Urinary bladder (tissue), 4 donors: ENCODE measurements around the gene TTLL11. TPM values are rescaled to one million over a fixed set of nuclear protein-coding genes. Genes with fewer than 3 reads are reported as not detected.
"Not testable (repeated sequence)": the region's sequence is repeated elsewhere in the genome, so short reads cannot be mapped to it uniquely, and the experiment has no call there.

ENCODE experiments used
- DNase-seq: peaks from one replicate; pipeline ENCODE4 v3.0.0-alpha.2; 2015; ENCODE audit errors: extremely low spot score
- H3K27ac ChIP-seq: one replicate; pipeline ENCODE4 v1.5.1; 2013; ENCODE audit warnings: low read depth, mild to moderate bottlenecking, moderate library complexity
- H3K36me3 ChIP-seq: one replicate; pipeline ENCODE4 v1.6.1; 2013; ENCODE audit warnings: mild to moderate bottlenecking, moderate library complexity; ENCODE audit not compliant: insufficient read depth
- H3K4me1 ChIP-seq: one replicate; pipeline ENCODE4 v1.6.1; 2013; ENCODE audit warnings: mild to moderate bottlenecking, moderate library complexity; ENCODE audit not compliant: insufficient read depth
- H3K4me3 ChIP-seq: one replicate; pipeline ENCODE4 v1.5.1; 2013; ENCODE audit warnings: low read depth, low read length
- WGBS: extraction: QIAGEN DNeasy Blood & Tissue Kit; methylation state at CpG from one replicate; pipeline ENCODE4 v1.1.7; 2013; 5-methylcytosine and 5-hydroxymethylcytosine counted together
- polyA plus RNA-seq: library from polyadenylated mRNA; stranded (reverse); fragments of 200-250 nt; gene quantifications from one replicate; pipeline ENCODE4 v1.2.3, GENCODE V29; 2013
- total RNA-seq: library from RNA; depleted of rRNA; stranded (reverse); fragments of >200 nt; gene quantifications from one replicate; pipeline ENCODE4 v1.2.3, GENCODE V29; 2014
- donor health status: healthy with polysubstance abuse.
- donor health status: healthy.

Gene TTLL11
- total and polyA plus RNA-seq, 2 donors: 12.8 to 14.4 TPM

DNA sequence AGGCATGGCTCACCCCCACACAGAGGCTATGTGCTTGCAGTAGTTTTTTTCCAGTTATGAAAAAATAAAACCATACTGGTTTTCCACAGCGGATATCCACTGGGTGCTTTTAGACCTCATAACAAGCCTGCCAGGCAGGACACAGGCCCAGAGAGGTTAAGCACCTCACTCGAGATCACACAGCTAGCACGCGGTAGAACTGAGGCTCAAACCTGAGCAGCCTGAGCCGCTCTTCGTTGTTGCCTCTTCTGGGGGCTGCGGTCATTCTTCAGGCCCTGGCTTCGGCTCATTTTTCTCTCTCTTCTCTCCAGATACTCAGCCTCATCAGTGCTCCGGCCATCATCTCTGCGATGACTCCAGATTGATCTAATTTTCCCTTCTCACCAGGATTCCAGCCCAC is 196.0 kb downstream of the TTLL11 start:
- Histone ChIP-seq H3K36me3 (no peaks in the 10 kb centered on the region), H3K27ac (no peak overlapping the region), H3K4me3 (no peak overlapping the region), H3K4me1 (no peaks in the 10 kb centered on the region)
- WGBS: 94% methylated on average over 10 of the region's 10 CpGs
- DNase-seq: no peak

DNA sequence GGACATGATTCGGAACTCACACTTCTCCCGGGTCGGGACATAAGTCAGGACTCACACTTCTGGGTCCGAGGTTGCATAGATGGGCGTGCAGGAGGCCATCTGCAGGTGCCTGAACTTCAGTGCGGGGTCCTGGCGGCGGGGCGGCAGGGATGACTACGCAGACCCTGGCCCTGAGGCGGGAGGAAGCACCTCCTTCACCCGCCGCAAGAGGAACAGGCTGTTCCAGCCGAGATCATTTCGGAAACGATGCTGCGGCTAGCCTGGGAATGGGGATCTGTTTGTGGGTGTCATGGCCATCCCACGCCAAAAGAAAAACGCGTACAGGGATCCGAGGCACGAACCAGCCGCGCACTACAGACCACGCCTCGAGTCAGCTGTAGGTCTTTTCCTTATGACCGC is 196.6 kb downstream of the TTLL11 start:
- DNase-seq: no peak
- Histone ChIP-seq H3K4me1 (no peaks in the 10 kb centered on the region), H3K36me3 (no peaks in the 10 kb centered on the region), H3K27ac (no peak overlapping the region), H3K4me3 (no peak overlapping the region)
- WGBS: 89% methylated on average over 27 of the region's 27 CpGs

DNA sequence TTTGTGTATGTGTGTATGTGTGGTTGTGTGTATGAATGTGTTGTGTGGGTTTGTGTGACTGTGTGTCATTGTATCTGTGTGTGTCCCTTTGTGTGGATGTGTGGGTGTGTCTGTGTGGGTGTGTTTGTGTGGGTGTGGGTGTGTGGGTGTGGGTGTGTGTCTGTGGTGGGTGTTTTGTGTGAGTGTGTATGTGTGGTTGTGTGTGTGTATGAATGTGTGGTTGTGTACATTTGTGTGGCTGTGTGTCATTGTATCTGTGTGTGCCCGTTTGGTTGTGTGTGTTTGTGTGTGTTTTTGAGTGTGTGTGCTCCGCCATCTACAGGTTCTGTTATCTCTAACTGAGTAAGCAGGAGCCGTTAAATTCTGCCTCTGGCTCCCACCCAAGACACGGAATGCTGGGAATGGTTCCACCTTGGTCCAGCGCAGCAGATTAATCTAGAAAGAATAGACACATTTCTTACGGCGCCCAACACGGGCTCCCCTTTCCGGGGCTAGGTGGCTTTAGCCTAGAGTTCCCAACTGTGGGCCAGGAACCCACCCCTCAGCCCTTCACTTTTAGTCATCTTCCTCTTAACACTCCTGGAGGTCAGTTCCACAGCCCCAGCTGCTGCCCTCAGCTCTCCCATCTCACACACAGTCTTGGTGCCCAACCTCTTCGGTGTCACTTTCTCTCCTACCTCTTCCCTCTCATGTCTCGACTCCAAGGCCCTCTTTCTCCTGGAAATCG is 197.1 kb downstream of the TTLL11 start:
- Histone ChIP-seq H3K27ac (no peak overlapping the region), H3K36me3 (no peaks in the 10 kb centered on the region), H3K4me1 (no peaks in the 10 kb centered on the region), H3K4me3 (no peak overlapping the region)
- WGBS: 37% methylated on average over 12 of the region's 12 CpGs
- DNase-seq: no peak

- 68% methylated on average over 7 of the region's 7 CpGs for WGBS
- DNase-seq: no peak
- no peak overlapping the region for H3K27ac ChIP-seq
- no peaks in the 10 kb centered on the region for H3K36me3 ChIP-seq
- H3K4me1 ChIP-seq: no peaks in the 10 kb centered on the region
- H3K4me3 ChIP-seq: no peak overlapping the region
These were observed 197.8 kb downstream of the TTLL11 start for GRCh38 chr9:121895358-121895757.

DNA sequence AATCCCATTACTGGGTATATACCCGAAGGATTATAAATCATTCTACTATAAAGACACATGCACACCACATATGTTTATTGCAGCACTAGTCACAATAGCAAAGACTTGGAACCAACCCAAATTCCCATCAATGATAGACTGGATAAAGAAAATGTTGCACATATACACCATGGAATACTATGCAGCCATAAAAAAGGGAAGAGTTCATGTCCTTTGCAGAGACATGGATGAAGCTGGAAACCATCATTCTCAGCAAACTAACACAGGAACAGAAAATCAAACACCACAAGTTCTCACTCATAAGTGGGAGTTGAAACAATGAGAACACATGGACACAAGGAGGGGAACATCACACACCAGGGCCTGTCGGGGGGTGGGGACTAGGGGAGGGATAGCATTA is 198.7 kb downstream of the TTLL11 start:
- not testable (repeated sequence) for H3K36me3 ChIP-seq, H3K27ac ChIP-seq, H3K4me3 ChIP-seq, H3K4me1 ChIP-seq, DNase-seq
- 71% methylated on average over 2 of the region's 2 CpGs for WGBS

DNA sequence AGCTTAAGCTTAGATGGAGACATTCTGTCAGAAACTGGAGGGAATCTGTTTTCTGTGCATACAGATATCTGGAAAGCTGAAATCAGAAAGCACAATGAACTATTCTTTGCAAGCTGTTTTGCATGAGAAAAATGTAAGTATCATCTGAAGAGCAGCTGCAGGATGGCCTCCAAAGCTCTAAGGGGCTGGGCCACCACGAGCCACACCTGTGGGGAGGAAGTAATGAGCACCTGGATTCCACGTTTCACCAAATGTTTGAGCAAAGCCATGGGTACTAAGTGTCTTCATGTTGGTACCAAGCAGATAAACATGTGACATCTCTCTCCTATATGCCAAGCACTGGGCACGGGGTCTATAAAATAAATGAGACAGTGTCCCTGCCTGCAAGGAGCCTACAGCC is 199.3 kb downstream of the TTLL11 start:
- H3K4me3 ChIP-seq: no peak overlapping the region
- WGBS: 91% methylated on average over 3 of the region's 3 CpGs
- no peak for DNase-seq
- no peaks in the 10 kb centered on the region for H3K4me1 ChIP-seq
- H3K36me3 ChIP-seq: no peaks in the 10 kb centered on the region
- no peak overlapping the region for H3K27ac ChIP-seq

DNA sequence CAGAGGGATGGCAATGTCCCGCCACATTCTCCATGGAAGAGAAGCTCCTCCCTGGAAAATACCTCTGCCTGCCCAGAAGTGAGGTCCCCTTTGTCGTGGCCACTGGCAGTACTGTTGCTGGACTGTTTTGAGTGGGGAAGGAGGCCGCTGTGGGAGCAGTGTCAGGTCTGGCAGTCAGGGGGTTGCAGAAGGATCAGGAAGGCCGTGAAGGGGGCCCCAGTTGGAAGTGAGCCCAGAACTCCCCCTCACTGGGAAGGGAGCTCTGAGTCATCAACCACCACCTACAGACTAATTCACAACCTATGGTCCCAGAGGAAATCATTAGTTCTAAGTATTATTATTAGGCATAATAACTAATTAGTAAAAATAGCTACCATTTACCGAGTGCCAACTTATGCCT is 200.4 kb downstream of the TTLL11 start:
- WGBS: 93% methylated on average over 5 of the region's 5 CpGs
- Histone ChIP-seq H3K4me3 (no peak overlapping the region), H3K27ac (no peak overlapping the region), H3K4me1 (no peaks in the 10 kb centered on the region), H3K36me3 (no peaks in the 10 kb centered on the region)
- no peak for DNase-seq

GRCh38 chr9:121890746-121891145 is 202.4 kb downstream of the TTLL11 start:
- Histone ChIP-seq H3K36me3 (no peaks in the 10 kb centered on the region), H3K27ac (no peak overlapping the region), H3K4me3 (no peak overlapping the region), H3K4me1 (no peaks in the 10 kb centered on the region)
- WGBS: 92% methylated on average over 2 of the region's 2 CpGs
- no peak for DNase-seq

GRCh38 chr9:121889990-121890563 is 203.0 kb downstream of the TTLL11 start:
- DNase-seq: no peak
- no peaks in the 10 kb centered on the region for H3K4me1 ChIP-seq
- no peaks in the 10 kb centered on the region for H3K36me3 ChIP-seq
- WGBS: 99% methylated on average over 2 of the region's 2 CpGs
- no peak overlapping the region for H3K27ac ChIP-seq
- H3K4me3 ChIP-seq: no peak overlapping the region

DNA sequence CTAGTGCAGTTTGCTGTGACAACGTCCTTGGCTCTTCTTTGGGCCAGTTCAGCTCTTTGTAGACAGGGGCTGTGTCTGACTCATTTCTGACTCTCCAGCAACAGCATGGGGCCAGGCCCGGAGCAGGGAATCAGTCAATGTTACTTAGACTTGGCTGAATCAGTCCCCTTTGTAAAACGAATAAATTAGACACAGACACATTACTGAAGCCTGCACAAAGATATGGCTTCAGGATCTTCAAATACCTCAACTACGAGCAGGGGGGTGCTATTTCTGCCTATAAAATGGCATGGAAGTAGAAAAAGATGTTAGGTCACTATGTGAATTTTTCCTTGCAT is 204.7 kb downstream of the TTLL11 start:
- Histone ChIP-seq H3K4me1 (no peaks in the 10 kb centered on the region), H3K27ac (no peak overlapping the region), H3K4me3 (no peak overlapping the region), H3K36me3 (no peaks in the 10 kb centered on the region)
- WGBS: 69% methylated on average over 4 of the region's 4 CpGs
- no peak for DNase-seq

GRCh38 chr9:121887553-121888437 is 205.3 kb downstream of the TTLL11 start:
- Histone ChIP-seq H3K4me3 (no peak overlapping the region), H3K4me1 (no peaks in the 10 kb centered on the region), H3K36me3 (no peaks in the 10 kb centered on the region), H3K27ac (no peak overlapping the region)
- WGBS: 77% methylated on average over 13 of the region's 13 CpGs
- DNase-seq: no peak

GRCh38 chr9:121886759-121887485 is 206.2 kb downstream of the TTLL11 start:
- Histone ChIP-seq H3K36me3 (no peaks in the 10 kb centered on the region), H3K4me1 (no peaks in the 10 kb centered on the region), H3K4me3 (no peak overlapping the region), H3K27ac (no peak overlapping the region)
- WGBS: 90% methylated on average over 11 of the region's 11 CpGs
- DNase-seq: no peak

- Histone ChIP-seq H3K4me1 (no peaks in the 10 kb centered on the region), H3K36me3 (no peaks in the 10 kb centered on the region), H3K4me3 (no peak overlapping the region), H3K27ac (no peak overlapping the region)
- no peak for DNase-seq
- 88% methylated on average over 6 of the region's 6 CpGs for WGBS
These were observed 207.7 kb downstream of the TTLL11 start for GRCh38 chr9:121885345-121885901.
